Tibial nerve (tissue), 4 donors: Measurements from ENCODE around the gene GKN1. TPM values are rescaled to one million over a fixed set of nuclear protein-coding genes. Genes with fewer than 3 reads are reported as not detected.
A peak's percentile ranks its signal among the peaks of the same experiment; 100 is the strongest.

Experiments
- DNase-seq, 2 donors: peaks; one replicate each; pipeline ENCODE4 v3.0.0-alpha.2; 2019; ENCODE audit warnings: low spot score in 2 of 2
- H3K27ac ChIP-seq, 4 donors: fragments of 200-600 bp; sonication (generic) in 3 of 4; one replicate each; pipeline ENCODE4 v1.5.1; 2017 to 2019; ENCODE audit warnings: mild to moderate bottlenecking in 1 of 4
- H3K27me3 ChIP-seq, 2 donors: fragments of 200-600 bp; sonication (generic) in 1 of 2; one replicate each; pipeline versions ENCODE4 v1.5.1 to v1.6.0; 2017 to 2019
- H3K36me3 ChIP-seq, 3 donors: fragments of 200-600 bp; sonication (generic); one replicate each; pipeline ENCODE4 v1.5.1; 2018 to 2019
- H3K4me1 ChIP-seq, 4 donors: fragments of 200-600 bp; sonication (generic) in 3 of 4; one replicate each; pipeline ENCODE4 v1.5.1; 2017 to 2019
- H3K4me3 ChIP-seq, 4 donors: fragments of 200-600 bp; sonication (generic) in 3 of 4; one replicate each; pipeline ENCODE4 v1.5.1; 2017 to 2019; ENCODE audit warnings: mild to moderate bottlenecking in 1 of 4, moderate library complexity in 1 of 4
- H3K9me3 ChIP-seq, 4 donors: fragments of 200-600 bp; sonication (generic) in 3 of 4; one replicate each; pipeline ENCODE4 v1.5.1; 2017 to 2019
- CTCF ChIP-seq, 5 experiments: fragments of 200-600 bp in 3 of 5; fragments of 450-650 bp in 2 of 5; sonication (generic) in 3 of 5; IDR thresholded peaks; one replicate each; pipeline ENCODE4 v1.5.1; 2016 to 2019; ENCODE audit warnings: antibody characterized with exemption in 5 of 5, mild to moderate bottlenecking in 3 of 5, moderate library complexity in 2 of 5
- EP300 ChIP-seq, 2 donors: sonication (generic); formaldehyde crosslinking; IDR thresholded peaks; one replicate each; pipeline ENCODE4 v1.6.1; 2017; ENCODE audit warnings: antibody characterized with exemption in 2 of 2, mild to moderate bottlenecking in 1 of 2
- POLR2A ChIP-seq, 2 donors: fragments of 450-650 bp; IDR thresholded peaks; one replicate each; pipeline ENCODE4 v1.6.1; 2017; ENCODE audit warnings: antibody characterized with exemption in 2 of 2, mild to moderate bottlenecking in 2 of 2, moderate library complexity in 2 of 2
- WGBS, 2 donors: methylation state at CpG; one replicate each; pipeline ENCODE4 v1.1.5; 2018; 5-methylcytosine and 5-hydroxymethylcytosine counted together
- total RNA-seq, 4 donors: library from RNA; depleted of rRNA; stranded (reverse); fragments of >200 nt; gene quantifications; one replicate each; pipeline ENCODE4 v1.1.0, GENCODE V29; 2016

The GKN1 gene
- total RNA-seq, 4 donors from 2014 or later, result not detected

GRCh38 chr2:69013840-69014821, 39.7 kb downstream of the GKN1 start:
- H3K27ac ChIP-seq, result peak overlapping the region; percentile 72 to 88 (median 78)
- H3K9me3 ChIP-seq, result no peaks in the 10 kb centered on the region
- no peaks in the 10 kb centered on the region for H3K36me3 ChIP-seq
- no peaks in the 10 kb centered on the region for H3K27me3 ChIP-seq
- no peak for DNase-seq
- peak overlapping the region; percentile 67 to 74 (median 69) for H3K4me3 ChIP-seq
- TF ChIP-seq CTCF (IDR thresholded peaks at IDR 0.05) (no peak), EP300 (IDR thresholded peaks at IDR 0.05) (no peak), POLR2A (IDR thresholded peaks at IDR 0.05) (no peak)
- 2 to 3% methylated on average over 18 to 20 of the region's 20 CpGs for WGBS, 2 donors
- peaks cover 0 to 56% (median 13%) of the 10 kb centered on the region in 4 donors for H3K4me1 ChIP-seq

- Histone ChIP-seq H3K27me3 (no peaks in the 10 kb centered on the region), H3K4me1 (peaks cover 0 to 82% (median 18%) of the 10 kb centered on the region in 4 donors), H3K36me3 (no peaks in the 10 kb centered on the region), H3K4me3 (no peak overlapping the region), H3K27ac (no peak overlapping the region), H3K9me3 (no peaks in the 10 kb centered on the region)
- no peak for DNase-seq
- 48 to 54% methylated on average over 5 of the region's 5 CpGs for WGBS, 2 donors
- TF ChIP-seq EP300 (IDR thresholded peaks at IDR 0.05) (no peak), POLR2A (IDR thresholded peaks at IDR 0.05) (no peak), CTCF (IDR thresholded peaks at IDR 0.05) (no peak)
Measured at GRCh38 chr2:69017080-69017479, 42.6 kb downstream of the GKN1 start.

- Histone ChIP-seq H3K4me1 (peaks cover 0 to 76% (median 18%) of the 10 kb centered on the region in 4 donors), H3K4me3 (no peak overlapping the region), H3K27me3 (no peaks in the 10 kb centered on the region), H3K36me3 (no peaks in the 10 kb centered on the region), H3K27ac (no peak overlapping the region), H3K9me3 (no peaks in the 10 kb centered on the region)
- WGBS, 2 donors, result 66 to 79% methylated on average over 3 of the region's 3 CpGs
- no peak for DNase-seq
- TF ChIP-seq POLR2A (IDR thresholded peaks at IDR 0.05), result no peak
- TF ChIP-seq CTCF (IDR thresholded peaks at IDR 0.05), result no peak
- TF ChIP-seq EP300 (IDR thresholded peaks at IDR 0.05), result no peak
Measured at GRCh38 chr2:69017835-69018234, 43.4 kb downstream of the GKN1 start.

- Histone ChIP-seq H3K27me3 (no peaks in the 10 kb centered on the region), H3K36me3 (no peaks in the 10 kb centered on the region), H3K4me3 (no peak overlapping the region), H3K9me3 (no peaks in the 10 kb centered on the region), H3K27ac (no peak overlapping the region), H3K4me1 (peaks cover 0 to 76% (median 18%) of the 10 kb centered on the region in 4 donors)
- TF ChIP-seq EP300 (IDR thresholded peaks at IDR 0.05) (no peak), POLR2A (IDR thresholded peaks at IDR 0.05) (no peak), CTCF (IDR thresholded peaks at IDR 0.05) (no peak)
- 73 to 74% methylated on average over 4 of the region's 4 CpGs for WGBS, 2 donors
- DNase-seq, result no peak
Measured at GRCh38 chr2:69018678-69019095, 44.3 kb downstream of the GKN1 start.
